Liver (tissue), 3 donors: ENCODE data around the gene MROH9.

Experiments used
- EGR1 ChIP-seq, 2 donors: IDR thresholded peaks; 2 replicates each; pipeline ENCODE4 v1.6.1; 2016 to 2018; ENCODE audit warnings: antibody characterized with exemption in 2 of 2, low read depth in 2 of 2
- FOXA1 ChIP-seq: IDR thresholded peaks from 2 replicates; pipeline ENCODE4 v1.6.1; 2016; ENCODE audit warnings: antibody characterized with exemption
- RAD21 ChIP-seq, 2 donors: IDR thresholded peaks; 2 replicates each; pipeline ENCODE4 v1.6.1; 2016; ENCODE audit warnings: antibody characterized with exemption in 2 of 2, mild to moderate bottlenecking in 2 of 2
- RXRA ChIP-seq, 2 donors: IDR thresholded peaks; 2 replicates each; pipeline ENCODE4 v1.6.1; 2017 to 2018; ENCODE audit warnings: antibody characterized with exemption in 2 of 2, mild to moderate bottlenecking in 1 of 2
- SP1 ChIP-seq: IDR thresholded peaks from 2 replicates; pipeline ENCODE4 v1.6.1; 2018; ENCODE audit warnings: antibody characterized with exemption, mild to moderate bottlenecking
- TAF1 ChIP-seq: conservative IDR thresholded peaks from 2 replicates; pipeline ENCODE4 v1.6.1; 2016; ENCODE audit warnings: antibody characterized with exemption, mild to moderate bottlenecking
- YY1 ChIP-seq: IDR thresholded peaks from 2 replicates; pipeline ENCODE4 v1.6.1; 2016; ENCODE audit warnings: antibody characterized with exemption, mild to moderate bottlenecking
- TF ChIP-seq, protein P1 (sequence below): IDR thresholded peaks from 2 replicates; pipeline ENCODE4 v1.6.1; 2016; ENCODE audit warnings: antibody characterized with exemption, mild to moderate bottlenecking
- TF ChIP-seq, protein P2 (sequence below): fragments of 150-350 bp; IDR thresholded peaks from 2 replicates; pipeline ENCODE4 v1.5.1; 2017; ENCODE audit warnings: improper control_type of control experiment, low read depth, low read length; ENCODE audit not compliant: missing input control
- TF ChIP-seq, protein P3 (sequence below): IDR thresholded peaks from 2 replicates; pipeline ENCODE4 v1.6.1; 2016; ENCODE audit warnings: antibody characterized with exemption
- TF ChIP-seq, protein P4 (sequence below): IDR thresholded peaks from 2 replicates; pipeline ENCODE4 v1.6.1; 2016; ENCODE audit warnings: antibody characterized with exemption
- donor health status: healthy.
- donor health status: healthy.

DNA sequence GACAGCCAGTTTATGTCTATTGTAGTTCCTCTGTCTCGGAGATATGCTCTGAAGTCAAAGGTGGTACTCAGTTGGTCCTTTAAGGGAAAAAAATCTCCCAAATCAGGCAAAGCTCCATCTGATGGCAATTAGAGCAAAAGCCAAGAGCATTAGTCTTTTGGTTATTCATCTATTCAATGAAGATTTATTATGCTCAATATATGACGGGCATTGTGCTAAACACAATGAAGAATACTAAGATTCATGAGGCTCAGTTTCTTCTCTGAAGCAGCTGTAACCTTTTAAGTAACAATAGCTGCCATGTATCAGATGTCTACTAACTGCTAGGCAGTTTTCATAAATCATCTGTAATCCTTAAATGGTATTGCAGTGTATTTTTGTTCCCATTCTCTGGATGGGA lies 47.6 kb upstream of the MROH9 start:
- TF ChIP-seq, protein P1, sequence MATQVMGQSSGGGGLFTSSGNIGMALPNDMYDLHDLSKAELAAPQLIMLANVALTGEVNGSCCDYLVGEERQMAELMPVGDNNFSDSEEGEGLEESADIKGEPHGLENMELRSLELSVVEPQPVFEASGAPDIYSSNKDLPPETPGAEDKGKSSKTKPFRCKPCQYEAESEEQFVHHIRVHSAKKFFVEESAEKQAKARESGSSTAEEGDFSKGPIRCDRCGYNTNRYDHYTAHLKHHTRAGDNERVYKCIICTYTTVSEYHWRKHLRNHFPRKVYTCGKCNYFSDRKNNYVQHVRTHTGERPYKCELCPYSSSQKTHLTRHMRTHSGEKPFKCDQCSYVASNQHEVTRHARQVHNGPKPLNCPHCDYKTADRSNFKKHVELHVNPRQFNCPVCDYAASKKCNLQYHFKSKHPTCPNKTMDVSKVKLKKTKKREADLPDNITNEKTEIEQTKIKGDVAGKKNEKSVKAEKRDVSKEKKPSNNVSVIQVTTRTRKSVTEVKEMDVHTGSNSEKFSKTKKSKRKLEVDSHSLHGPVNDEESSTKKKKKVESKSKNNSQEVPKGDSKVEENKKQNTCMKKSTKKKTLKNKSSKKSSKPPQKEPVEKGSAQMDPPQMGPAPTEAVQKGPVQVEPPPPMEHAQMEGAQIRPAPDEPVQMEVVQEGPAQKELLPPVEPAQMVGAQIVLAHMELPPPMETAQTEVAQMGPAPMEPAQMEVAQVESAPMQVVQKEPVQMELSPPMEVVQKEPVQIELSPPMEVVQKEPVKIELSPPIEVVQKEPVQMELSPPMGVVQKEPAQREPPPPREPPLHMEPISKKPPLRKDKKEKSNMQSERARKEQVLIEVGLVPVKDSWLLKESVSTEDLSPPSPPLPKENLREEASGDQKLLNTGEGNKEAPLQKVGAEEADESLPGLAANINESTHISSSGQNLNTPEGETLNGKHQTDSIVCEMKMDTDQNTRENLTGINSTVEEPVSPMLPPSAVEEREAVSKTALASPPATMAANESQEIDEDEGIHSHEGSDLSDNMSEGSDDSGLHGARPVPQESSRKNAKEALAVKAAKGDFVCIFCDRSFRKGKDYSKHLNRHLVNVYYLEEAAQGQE: no peak
- TF ChIP-seq, protein P2, sequence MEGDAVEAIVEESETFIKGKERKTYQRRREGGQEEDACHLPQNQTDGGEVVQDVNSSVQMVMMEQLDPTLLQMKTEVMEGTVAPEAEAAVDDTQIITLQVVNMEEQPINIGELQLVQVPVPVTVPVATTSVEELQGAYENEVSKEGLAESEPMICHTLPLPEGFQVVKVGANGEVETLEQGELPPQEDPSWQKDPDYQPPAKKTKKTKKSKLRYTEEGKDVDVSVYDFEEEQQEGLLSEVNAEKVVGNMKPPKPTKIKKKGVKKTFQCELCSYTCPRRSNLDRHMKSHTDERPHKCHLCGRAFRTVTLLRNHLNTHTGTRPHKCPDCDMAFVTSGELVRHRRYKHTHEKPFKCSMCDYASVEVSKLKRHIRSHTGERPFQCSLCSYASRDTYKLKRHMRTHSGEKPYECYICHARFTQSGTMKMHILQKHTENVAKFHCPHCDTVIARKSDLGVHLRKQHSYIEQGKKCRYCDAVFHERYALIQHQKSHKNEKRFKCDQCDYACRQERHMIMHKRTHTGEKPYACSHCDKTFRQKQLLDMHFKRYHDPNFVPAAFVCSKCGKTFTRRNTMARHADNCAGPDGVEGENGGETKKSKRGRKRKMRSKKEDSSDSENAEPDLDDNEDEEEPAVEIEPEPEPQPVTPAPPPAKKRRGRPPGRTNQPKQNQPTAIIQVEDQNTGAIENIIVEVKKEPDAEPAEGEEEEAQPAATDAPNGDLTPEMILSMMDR: no peak
- TF ChIP-seq TAF1 (no peak), EGR1 (IDR thresholded peaks at IDR 0.05; ENCODE audit: low read depth in 2 of 2) (no peak), FOXA1 (no peak), YY1 (no peak), RAD21 (IDR thresholded peaks at IDR 0.05) (no peak), RXRA (IDR thresholded peaks at IDR 0.05) (no peak), SP1 (no peak)
- TF ChIP-seq, protein P3, sequence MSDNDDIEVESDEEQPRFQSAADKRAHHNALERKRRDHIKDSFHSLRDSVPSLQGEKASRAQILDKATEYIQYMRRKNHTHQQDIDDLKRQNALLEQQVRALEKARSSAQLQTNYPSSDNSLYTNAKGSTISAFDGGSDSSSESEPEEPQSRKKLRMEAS: no peak
- TF ChIP-seq, protein P4, sequence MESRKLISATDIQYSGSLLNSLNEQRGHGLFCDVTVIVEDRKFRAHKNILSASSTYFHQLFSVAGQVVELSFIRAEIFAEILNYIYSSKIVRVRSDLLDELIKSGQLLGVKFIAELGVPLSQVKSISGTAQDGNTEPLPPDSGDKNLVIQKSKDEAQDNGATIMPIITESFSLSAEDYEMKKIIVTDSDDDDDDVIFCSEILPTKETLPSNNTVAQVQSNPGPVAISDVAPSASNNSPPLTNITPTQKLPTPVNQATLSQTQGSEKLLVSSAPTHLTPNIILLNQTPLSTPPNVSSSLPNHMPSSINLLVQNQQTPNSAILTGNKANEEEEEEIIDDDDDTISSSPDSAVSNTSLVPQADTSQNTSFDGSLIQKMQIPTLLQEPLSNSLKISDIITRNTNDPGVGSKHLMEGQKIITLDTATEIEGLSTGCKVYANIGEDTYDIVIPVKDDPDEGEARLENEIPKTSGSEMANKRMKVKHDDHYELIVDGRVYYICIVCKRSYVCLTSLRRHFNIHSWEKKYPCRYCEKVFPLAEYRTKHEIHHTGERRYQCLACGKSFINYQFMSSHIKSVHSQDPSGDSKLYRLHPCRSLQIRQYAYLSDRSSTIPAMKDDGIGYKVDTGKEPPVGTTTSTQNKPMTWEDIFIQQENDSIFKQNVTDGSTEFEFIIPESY: no peak
